Endothelial cell of hepatic sinusoid (primary cell): Measurements from ENCODE around the gene PGS1.

ENCODE experiments used
- in situ Hi-C: cut with HindIII; loops from 2 replicates; pipeline ENCODE4 v1.10.0; 2017; ENCODE audit warnings: low sequenced_read_pairs

The PGS1 gene

DNA sequence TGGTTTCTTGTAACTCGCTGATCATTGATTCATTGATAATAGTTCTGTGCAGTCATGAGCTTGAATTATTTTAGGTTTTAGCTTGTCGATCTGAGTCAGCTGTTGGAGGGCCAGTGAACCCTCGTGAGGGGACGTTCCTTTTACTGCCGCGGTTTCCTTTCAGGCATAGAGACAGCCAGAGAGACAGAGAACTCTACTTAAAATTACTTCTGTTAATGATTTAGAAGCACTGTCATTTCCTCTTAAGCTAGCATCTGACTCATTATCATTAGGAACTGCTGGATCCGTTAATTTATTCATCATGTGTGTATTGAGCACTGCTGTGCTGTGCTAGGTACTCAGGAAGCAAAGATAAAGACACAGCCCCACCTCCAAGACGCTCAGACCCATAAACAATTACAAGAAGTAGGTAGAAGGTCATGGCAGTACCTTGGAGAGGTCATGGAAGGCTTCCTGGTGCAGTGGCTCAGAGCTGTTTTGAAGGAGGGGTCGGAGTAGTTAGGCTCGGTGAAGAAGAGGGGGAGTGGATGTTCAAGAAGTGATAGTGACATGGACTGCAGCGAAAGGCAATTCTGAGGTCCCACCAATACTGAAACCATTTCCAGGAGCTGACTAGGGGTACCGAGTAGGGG lies 3.3 kb downstream of the PGS1 start:
- in situ Hi-C loops: no loop called here

DNA sequence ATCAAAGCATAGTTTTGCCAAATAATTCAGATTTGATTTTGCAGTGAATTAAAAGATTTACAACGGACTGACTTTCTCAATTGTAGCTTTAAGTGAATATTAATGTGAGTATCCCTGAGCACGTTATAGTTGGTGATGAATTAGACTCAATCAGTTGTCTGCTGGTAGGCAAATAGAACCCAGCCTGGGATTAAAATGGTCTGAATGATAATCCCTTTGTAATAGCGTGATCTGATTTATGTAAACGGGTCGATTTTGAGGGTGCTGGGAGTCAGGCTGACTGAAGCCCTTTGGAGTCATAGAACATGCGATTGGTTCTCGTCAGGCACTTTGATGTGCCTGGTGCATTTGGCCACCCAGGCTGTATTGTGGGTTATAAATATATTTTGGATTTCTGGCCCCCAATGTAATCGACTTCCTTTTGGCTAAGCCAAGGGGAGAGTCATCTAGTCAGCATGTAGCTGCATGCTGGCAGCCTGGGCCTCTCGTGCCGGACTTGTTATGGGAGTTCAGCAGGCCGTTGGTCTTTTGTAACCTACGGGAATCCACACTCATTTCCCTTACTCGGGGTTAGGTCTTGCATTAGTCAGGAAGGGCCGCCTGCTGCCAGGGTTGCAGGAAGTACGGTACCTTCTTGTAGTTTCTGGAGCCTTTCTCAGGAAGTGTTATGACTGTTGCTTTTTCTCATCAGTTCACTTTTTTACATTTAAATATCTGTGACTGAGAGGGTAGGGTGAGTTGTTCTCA lies 5.4 kb downstream of the PGS1 start:
- in situ Hi-C loops: no loop called here

- in situ Hi-C loops: no loop called here
Measured at GRCh38 chr17:78384479-78385175, 6.2 kb downstream of the PGS1 start.

GRCh38 chr17:78387977-78388941 lies 9.8 kb downstream of the PGS1 start:
- in situ Hi-C loops: no loop called here

- in situ Hi-C loops: no loop called here
Measured at GRCh38 chr17:78390241-78391050, 12.0 kb downstream of the PGS1 start.

GRCh38 chr17:78391051-78391431 lies 12.6 kb downstream of the PGS1 start:
- in situ Hi-C loops: no loop called here

DNA sequence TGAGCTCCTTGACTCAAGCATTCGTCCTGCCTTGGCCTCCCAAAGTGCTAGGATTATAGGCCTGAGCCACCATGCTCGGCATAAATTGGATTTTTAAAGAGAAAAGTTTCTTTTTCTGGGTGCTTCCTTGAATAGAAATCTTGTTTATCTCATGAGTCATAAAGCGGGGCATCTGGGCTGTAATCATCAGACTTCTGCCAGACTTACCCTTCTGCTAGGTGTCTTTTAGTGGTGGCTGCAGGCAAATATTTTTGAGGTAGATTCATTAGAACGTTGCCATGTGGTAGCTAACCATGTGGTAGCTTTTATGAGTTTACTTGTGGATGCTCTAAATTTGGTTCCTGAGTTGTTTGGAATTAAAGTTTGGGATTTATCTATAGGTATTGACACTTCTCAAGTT lies 13.4 kb downstream of the PGS1 start:
- in situ Hi-C loops: no loop called here

DNA sequence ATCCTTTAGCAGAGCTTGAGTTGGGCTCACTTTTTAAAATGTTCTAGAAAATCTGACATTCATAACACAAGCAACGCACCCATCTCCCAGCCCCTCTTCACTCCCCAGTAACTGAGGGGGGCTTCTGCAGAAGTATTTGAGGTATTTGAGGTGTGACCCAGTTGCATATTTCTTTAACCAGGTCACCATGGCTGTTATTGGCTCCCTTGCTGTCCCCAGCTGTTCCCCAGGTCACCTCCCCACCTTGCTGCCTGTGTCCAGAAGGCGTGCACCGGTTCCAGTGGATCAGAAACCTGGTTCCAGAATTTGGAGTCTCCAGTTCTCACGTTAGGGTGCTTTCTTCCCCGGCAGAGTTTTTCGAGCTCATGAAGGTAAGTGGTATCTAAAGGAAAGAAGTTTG lies 13.8 kb downstream of the PGS1 start:
- in situ Hi-C loops: no loop called here

DNA sequence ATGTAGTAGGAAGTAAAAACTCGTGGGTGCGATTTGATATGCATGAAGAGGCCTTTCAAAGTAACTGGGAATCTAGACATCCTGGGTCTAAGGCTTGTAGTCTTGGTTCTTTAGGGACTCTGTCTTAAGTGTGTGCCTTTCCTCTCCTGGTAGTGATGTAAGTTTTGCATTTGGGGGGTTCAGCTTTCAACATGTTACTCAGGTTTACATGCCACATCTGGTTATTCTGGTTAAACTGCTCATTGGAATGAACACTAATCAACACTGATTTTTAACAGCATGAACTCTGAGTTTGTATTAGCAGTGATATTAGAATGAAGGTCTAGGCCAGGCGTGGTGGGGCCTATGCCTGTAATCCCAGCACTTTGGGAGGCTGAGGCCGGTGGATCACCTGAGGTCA lies 15.1 kb downstream of the PGS1 start:
- in situ Hi-C loops: no loop called here

DNA sequence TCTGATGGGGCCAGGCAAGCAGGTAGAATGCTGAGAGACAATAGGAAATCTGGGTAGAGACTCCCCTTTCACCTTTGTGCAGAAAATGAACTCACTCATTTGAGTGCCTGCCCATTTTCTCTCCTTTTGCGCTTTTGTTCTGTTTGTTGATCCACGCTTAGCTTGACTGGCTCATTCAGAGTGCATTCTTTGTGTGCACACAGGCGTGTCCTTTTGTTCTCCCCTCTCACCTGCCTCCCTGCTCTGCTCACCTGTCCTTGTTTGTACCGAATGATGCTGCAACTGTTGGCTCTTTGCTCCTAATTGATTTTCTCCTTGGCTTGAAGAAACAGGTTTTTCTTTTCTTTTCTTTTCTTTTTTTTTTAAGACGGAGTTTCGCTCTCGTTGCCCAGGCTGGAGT lies 15.8 kb downstream of the PGS1 start:
- in situ Hi-C loops: no loop called here

GRCh38 chr17:78395155-78395554 lies 16.7 kb downstream of the PGS1 start:
- in situ Hi-C loops: no loop called here

DNA sequence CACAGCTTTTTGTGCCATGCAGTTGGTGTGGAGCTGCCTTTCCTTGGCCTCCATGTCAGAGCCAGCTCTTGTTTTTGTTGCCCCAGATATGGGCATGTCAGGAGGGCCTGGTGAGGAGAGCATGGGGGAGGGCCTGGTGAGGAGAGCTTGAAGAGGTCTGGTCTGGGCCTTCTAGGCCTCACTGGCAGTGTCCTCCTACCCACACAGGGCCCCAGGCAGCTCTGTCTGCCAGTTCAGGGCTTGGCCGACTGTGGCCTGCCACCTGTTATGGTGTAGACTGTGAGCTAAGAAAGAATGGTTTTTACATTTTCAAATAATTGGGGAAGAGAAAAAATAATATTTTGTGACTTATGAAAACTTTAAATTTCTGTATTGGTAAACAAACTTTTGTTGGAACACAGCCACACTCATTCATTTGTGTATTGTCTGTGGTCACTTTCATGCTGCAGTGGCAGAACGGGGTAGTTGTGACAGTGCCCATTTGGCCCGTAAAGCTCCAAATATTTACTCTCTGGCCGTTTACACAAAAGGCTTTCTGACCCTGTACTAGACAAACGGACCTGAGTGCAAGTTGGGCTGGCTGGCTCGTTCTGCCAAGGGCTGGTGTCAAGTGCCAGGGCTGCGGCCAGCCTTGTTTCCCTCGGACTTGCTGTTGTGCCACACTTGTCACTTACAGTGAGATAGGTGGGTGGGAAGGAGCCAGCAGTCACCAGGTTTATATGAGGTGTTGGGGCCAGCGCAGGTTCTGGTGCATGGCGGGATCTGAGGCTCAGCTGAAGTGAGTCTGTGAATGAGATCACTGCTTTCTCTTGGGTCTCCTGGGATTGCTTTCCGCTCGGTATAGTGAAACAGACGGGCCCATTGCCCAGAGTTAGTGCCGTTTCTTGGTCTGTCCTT lies 18.2 kb downstream of the PGS1 start:
- in situ Hi-C loops: no loop called here

- in situ Hi-C loops: no loop called here
Measured at GRCh38 chr17:78397681-78398101, 19.2 kb downstream of the PGS1 start.

DNA sequence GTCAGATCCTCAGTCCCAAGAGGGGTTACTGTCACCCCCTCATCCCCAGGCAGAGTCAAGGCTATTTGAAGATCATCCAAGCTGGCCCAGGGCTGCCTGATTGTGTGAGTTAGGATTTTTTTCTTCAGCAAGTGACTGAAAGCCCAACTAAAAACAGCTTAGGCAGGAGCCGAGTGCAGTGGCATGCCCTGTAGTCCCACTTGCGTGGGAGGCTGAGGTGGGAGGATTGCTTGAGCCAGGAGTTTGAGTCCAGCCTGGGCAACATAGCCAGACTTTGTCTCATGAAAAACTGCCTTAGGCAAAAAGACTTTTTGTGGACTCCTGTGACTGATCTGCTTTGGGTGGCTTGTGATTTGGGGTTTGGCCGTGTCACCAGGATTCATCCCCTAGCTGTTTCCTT lies 19.9 kb downstream of the PGS1 start:
- in situ Hi-C loops: no loop called here

DNA sequence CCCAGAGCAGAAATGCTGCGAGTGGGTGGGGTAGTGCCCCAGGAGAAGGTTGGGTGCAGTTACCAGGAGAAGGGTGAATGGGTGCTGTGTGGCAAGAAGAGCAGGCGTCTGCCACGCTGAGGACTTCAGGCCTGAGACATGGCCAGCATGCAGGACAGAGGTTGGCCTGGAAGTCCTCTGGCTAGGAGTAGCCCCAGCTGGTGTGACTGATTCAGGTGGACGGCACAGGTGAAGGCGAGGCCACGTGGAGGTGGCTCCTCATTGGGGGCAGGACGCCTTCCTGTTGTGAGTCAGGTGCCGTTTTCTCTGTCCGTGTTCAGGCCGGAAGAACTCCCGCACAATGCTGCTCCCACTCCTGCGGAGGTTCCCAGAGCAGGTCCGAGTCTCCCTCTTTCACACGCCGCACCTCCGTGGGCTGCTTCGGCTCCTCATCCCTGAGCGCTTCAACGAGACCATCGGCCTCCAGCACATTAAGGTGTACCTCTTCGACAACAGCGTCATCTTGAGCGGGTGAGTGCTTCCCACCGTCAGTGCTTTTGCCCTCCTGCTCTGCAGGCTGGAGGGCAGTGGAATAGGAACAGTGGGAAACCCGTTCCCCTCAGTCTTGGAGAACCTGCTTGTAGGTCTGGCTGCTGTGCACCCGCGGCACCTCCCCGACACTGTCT lies 20.7 kb downstream of the PGS1 start:
- in situ Hi-C loops: no loop called here

GRCh38 chr17:78399693-78400144 lies 21.3 kb downstream of the PGS1 start:
- in situ Hi-C loops: no loop called here

GRCh38 chr17:78400581-78401240 lies 22.3 kb downstream of the PGS1 start:
- in situ Hi-C loops: no loop called here

- in situ Hi-C loops: no loop called here
Measured at GRCh38 chr17:78401246-78401645, 22.8 kb downstream of the PGS1 start.
